ENCODE results near the gene ZNF574. TPM values are rescaled to one million over a fixed set of nuclear protein-coding genes. Genes with fewer than 3 reads are reported as not detected.

ZNF574 gene
- polyA plus RNA-seq, 3 donors, result 3.3 to 9.6 (median 4.9) TPM

- Histone ChIP-seq H3K4me2 (replicated peaks; ENCODE audit: extremely low read depth, low read length, poor library complexity, severe bottlenecking) (peak overlapping the region; percentile 94), H3K9me3 (replicated peaks in 1 of 2; ENCODE audit: control insufficient read depth in 1 of 2, insufficient read depth in 1 of 2, low read length in 2 of 2) (no peaks in the 10 kb centered on the region), H2AFZ (ENCODE audit: insufficient read depth, low read depth, low read length, poor library complexity, severe bottlenecking) (no peak overlapping the region), H3K9ac (ENCODE audit: insufficient read depth, low read length, poor library complexity, severe bottlenecking) (peak overlapping the region; percentile 76), H4K20me1 (ENCODE audit: insufficient read depth, low read length) (peaks cover 90% of the 10 kb centered on the region), H3K4me1 (ENCODE audit: control insufficient read depth in 1 of 2, insufficient read depth in 2 of 2, low read length in 2 of 2) (peaks cover 73 to 92% of the 10 kb centered on the region in 2 donors), H3K36me3 (replicated peaks in 1 of 2; ENCODE audit: control insufficient read depth in 1 of 2, insufficient read depth in 2 of 2, low read length in 2 of 2) (peaks cover 4 to 9% of the 10 kb centered on the region in 2 donors), H3K4me3 (replicated peaks in 1 of 3; ENCODE audit: low read depth in 2 of 3, low read length in 3 of 3) (peak overlapping the region; percentile 86 to 98 (median 97)), H3K27ac (ENCODE audit: low read depth in 1 of 2, low read length in 2 of 2) (peak overlapping the region; percentile 85 to 89), H3K27me3 (ENCODE audit: control insufficient read depth in 2 of 2, insufficient read depth in 2 of 2, low read length in 2 of 2) (no peaks in the 10 kb centered on the region), H3K79me2 (ENCODE audit: insufficient read depth, low read length) (peaks cover 77% of the 10 kb centered on the region)
- intact Hi-C loops (cut with micrococcal nuclease), result loop anchor here (5.0 to 10.0 kb wide), 6 partner anchors 67 to 195 kb away; partner anchors contain the start of genes GSK3A (in 1 of the 2) and MEGF8 (in 1 of the 2)
- no peak for DNase-seq
- TF ChIP-seq, protein P1, sequence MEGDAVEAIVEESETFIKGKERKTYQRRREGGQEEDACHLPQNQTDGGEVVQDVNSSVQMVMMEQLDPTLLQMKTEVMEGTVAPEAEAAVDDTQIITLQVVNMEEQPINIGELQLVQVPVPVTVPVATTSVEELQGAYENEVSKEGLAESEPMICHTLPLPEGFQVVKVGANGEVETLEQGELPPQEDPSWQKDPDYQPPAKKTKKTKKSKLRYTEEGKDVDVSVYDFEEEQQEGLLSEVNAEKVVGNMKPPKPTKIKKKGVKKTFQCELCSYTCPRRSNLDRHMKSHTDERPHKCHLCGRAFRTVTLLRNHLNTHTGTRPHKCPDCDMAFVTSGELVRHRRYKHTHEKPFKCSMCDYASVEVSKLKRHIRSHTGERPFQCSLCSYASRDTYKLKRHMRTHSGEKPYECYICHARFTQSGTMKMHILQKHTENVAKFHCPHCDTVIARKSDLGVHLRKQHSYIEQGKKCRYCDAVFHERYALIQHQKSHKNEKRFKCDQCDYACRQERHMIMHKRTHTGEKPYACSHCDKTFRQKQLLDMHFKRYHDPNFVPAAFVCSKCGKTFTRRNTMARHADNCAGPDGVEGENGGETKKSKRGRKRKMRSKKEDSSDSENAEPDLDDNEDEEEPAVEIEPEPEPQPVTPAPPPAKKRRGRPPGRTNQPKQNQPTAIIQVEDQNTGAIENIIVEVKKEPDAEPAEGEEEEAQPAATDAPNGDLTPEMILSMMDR (IDR thresholded peaks at IDR 0.05), result no peak
- Mint-ChIP-seq H3K4me3 (peak overlapping the region; percentile 98 to 99), H3K9me3 (no peaks in the 10 kb centered on the region), H3K27me3 (ENCODE audit: low read depth in 3 of 3) (peaks cover 0 to 4% (median 2%) of the 10 kb centered on the region in 3 donors), H3K36me3 (peaks cover 29 to 43% of the 10 kb centered on the region in 2 donors), H3K4me1 (peaks cover 77% of the 10 kb centered on the region), H3K27ac (peak overlapping the region; percentile 83 to 96 (median 92))
Measured at GRCh38 chr19:42130254-42130573, 54.2 kb downstream of the ZNF574 start.

Other genes with a start within 250 kb of the ZNF574 start
- gene LYPD4, start 231.5 kb upstream of the ZNF574 start, polyA plus RNA-seq, result not detected
- not detected for gene DMRTC2, start 231.1 kb upstream of the ZNF574 start, polyA plus RNA-seq
- 1,000 to 10,000 TPM; 1,234 to 2,117 (median 1,424) TPM for gene RPS19, start 215.9 kb upstream of the ZNF574 start, polyA plus RNA-seq
- 1 to 10 TPM; 1.9 to 2.7 (median 2.1) TPM for gene CD79A, start 198.9 kb upstream of the ZNF574 start, polyA plus RNA-seq
- gene ARHGEF1, start 193.0 kb upstream of the ZNF574 start, polyA plus RNA-seq, result 100 to 1,000 TPM in 1 of 3 donors, 10 to 100 TPM in 2; 82.8 to 622 (median 95.5) TPM
- not detected for gene ERFL, start 147.7 kb upstream of the ZNF574 start, polyA plus RNA-seq
- gene RABAC1, start 116.8 kb upstream of the ZNF574 start, polyA plus RNA-seq, result 100 to 1,000 TPM; 126 to 234 (median 202) TPM
- gene ATP1A3, start 81.9 kb upstream of the ZNF574 start, polyA plus RNA-seq, result under 1 TPM in 2 of 3 donors, not detected in 1; 0.07 to 0.10 TPM
- under 1 TPM in 2 of 3 donors, not detected in 1; 0.12 to 0.28 TPM for gene GRIK5, start 6.0 kb upstream of the ZNF574 start, polyA plus RNA-seq
- 100 to 1,000 TPM in 1 of 3 donors, 10 to 100 TPM in 2; 20.0 to 147 (median 28.2) TPM for gene POU2F2, start 56.3 kb downstream of the ZNF574 start, polyA plus RNA-seq
- gene DEDD2, start 141.5 kb downstream of the ZNF574 start, polyA plus RNA-seq, result 100 to 1,000 TPM; 125 to 141 (median 133) TPM
- 1 to 10 TPM in 2 of 3 donors, under 1 TPM in 1; 0.96 to 3.4 (median 1.3) TPM for gene ZNF526, start 144.1 kb downstream of the ZNF574 start, polyA plus RNA-seq
- gene GSK3A, start 166.4 kb downstream of the ZNF574 start, polyA plus RNA-seq, result 10 to 100 TPM; 12.3 to 47.2 (median 14.9) TPM
- gene ERF, start 179.0 kb downstream of the ZNF574 start, polyA plus RNA-seq, result 10 to 100 TPM in 1 of 3 donors, 1 to 10 TPM in 2; 2.3 to 42.6 (median 3.4) TPM
- gene CIC, start 193.1 kb downstream of the ZNF574 start, polyA plus RNA-seq, result 10 to 100 TPM in 1 of 3 donors, under 1 TPM in 2; 0.62 to 42.2 (median 0.87) TPM
- under 1 TPM; 0.35 to 0.51 (median 0.38) TPM for gene PRR19, start 226.0 kb downstream of the ZNF574 start, polyA plus RNA-seq
- 10 to 100 TPM; 15.3 to 18.7 (median 15.5) TPM for gene PAFAH1B3, start 226.5 kb downstream of the ZNF574 start, polyA plus RNA-seq
- not detected for gene TMEM145, start 237.1 kb downstream of the ZNF574 start, polyA plus RNA-seq
- 1 to 10 TPM in 1 of 3 donors, under 1 TPM in 2; 0.15 to 2.7 (median 0.27) TPM for gene MEGF8, start 249.5 kb downstream of the ZNF574 start, polyA plus RNA-seq

All from CD14-positive monocyte (primary cell).